Parathyroid adenoma (tissue), 2 donors: ENCODE measurements around the gene MIA3.

ENCODE experiments used
- H2AFZ ChIP-seq: fragments of 300-600 bp; sonication (generic); one replicate; pipeline ENCODE4 v1.7.0; 2017; ENCODE audit warnings: antibody characterized with exemption, mild to moderate bottlenecking
- H3K27ac ChIP-seq: fragments of 300-600 bp; sonication (generic); one replicate; pipeline ENCODE4 v1.7.0; 2017
- H3K27me3 ChIP-seq: fragments of 300-600 bp; sonication (generic); one replicate; pipeline ENCODE4 v1.7.0; 2017; ENCODE audit warnings: low read length; ENCODE audit not compliant: control insufficient read depth, insufficient read depth
- H3K36me3 ChIP-seq: fragments of 300-600 bp; sonication (generic); one replicate; pipeline ENCODE4 v1.7.0; 2017; ENCODE audit warnings: low read length; ENCODE audit not compliant: control insufficient read depth, insufficient read depth
- H3K4me1 ChIP-seq: fragments of 300-600 bp; sonication (generic); one replicate; pipeline ENCODE4 v1.7.0; 2017; ENCODE audit warnings: control low read depth
- H3K4me2 ChIP-seq: fragments of 300-600 bp; sonication (generic); one replicate; pipeline ENCODE4 v1.7.0; 2017; ENCODE audit warnings: low read length
- H3K4me3 ChIP-seq: fragments of 300-600 bp; sonication (generic); one replicate; pipeline ENCODE4 v1.7.0; 2017; ENCODE audit warnings: low read depth, low read length
- H3K79me2 ChIP-seq: fragments of 300-600 bp; sonication (generic); one replicate; pipeline ENCODE4 v1.7.0; 2017; ENCODE audit warnings: control low read depth
- H3K9ac ChIP-seq: fragments of 300-600 bp; sonication (generic); one replicate; pipeline ENCODE4 v1.7.0; 2017; ENCODE audit warnings: mild to moderate bottlenecking
- H3K9me3 ChIP-seq: fragments of 300-600 bp; sonication (generic); one replicate; pipeline ENCODE4 v1.7.0; 2017; ENCODE audit warnings: low read length; ENCODE audit not compliant: control insufficient read depth
- CTCF ChIP-seq: fragments of 300-600 bp; sonication (generic); IDR thresholded peaks from one replicate; pipeline ENCODE4 v1.7.0; 2017; ENCODE audit warnings: antibody characterized with exemption, mild to moderate bottlenecking
- donor health status: primary hyperparathyroidism.

The MIA3 gene

GRCh38 chr1:222643938-222644635, 26.2 kb downstream of the MIA3 start:
- peak overlapping the region; percentile 72 for H3K4me3 ChIP-seq
- no peak for TF ChIP-seq CTCF
- H3K79me2 ChIP-seq, result peaks cover 4% of the 10 kb centered on the region
- peak overlapping the region; percentile 21 for H3K9ac ChIP-seq
- no peaks in the 10 kb centered on the region for H3K9me3 ChIP-seq
- H2AFZ ChIP-seq, result peak overlapping the region; percentile 94
- H3K27me3 ChIP-seq, result no peaks in the 10 kb centered on the region
- peak overlapping the region; percentile 88 for H3K27ac ChIP-seq
- no peaks in the 10 kb centered on the region for H3K36me3 ChIP-seq
- peak overlapping the region; percentile 90 for H3K4me2 ChIP-seq
- no peaks in the 10 kb centered on the region for H3K4me1 ChIP-seq

- no peaks in the 10 kb centered on the region for H3K4me1 ChIP-seq
- H3K9me3 ChIP-seq, result no peaks in the 10 kb centered on the region
- H3K4me3 ChIP-seq, result peak overlapping the region; percentile 72
- no peaks in the 10 kb centered on the region for H3K36me3 ChIP-seq
- H3K27me3 ChIP-seq, result no peaks in the 10 kb centered on the region
- no peak overlapping the region for H3K9ac ChIP-seq
- H3K4me2 ChIP-seq, result peak overlapping the region; percentile 90
- H2AFZ ChIP-seq, result peak overlapping the region; percentile 94
- H3K79me2 ChIP-seq, result peaks cover 4% of the 10 kb centered on the region
- no peak for TF ChIP-seq CTCF
- peak overlapping the region; percentile 88 for H3K27ac ChIP-seq
These were observed 26.7 kb downstream of the MIA3 start for GRCh38 chr1:222644636-222644980.

- no peak overlapping the region for H3K9ac ChIP-seq
- no peaks in the 10 kb centered on the region for H3K27me3 ChIP-seq
- TF ChIP-seq CTCF, result no peak
- no peaks in the 10 kb centered on the region for H3K79me2 ChIP-seq
- H3K4me3 ChIP-seq, result no peak overlapping the region
- no peak overlapping the region for H3K4me2 ChIP-seq
- no peak overlapping the region for H3K27ac ChIP-seq
- H2AFZ ChIP-seq, result no peak overlapping the region
- H3K36me3 ChIP-seq, result no peaks in the 10 kb centered on the region
- no peaks in the 10 kb centered on the region for H3K9me3 ChIP-seq
- H3K4me1 ChIP-seq, result no peaks in the 10 kb centered on the region
These were observed 34.8 kb downstream of the MIA3 start for GRCh38 chr1:222652676-222653075.

GRCh38 chr1:222653178-222653827, 35.4 kb downstream of the MIA3 start:
- Histone ChIP-seq H3K4me1 (no peaks in the 10 kb centered on the region), H3K9me3 (no peaks in the 10 kb centered on the region), H3K79me2 (no peaks in the 10 kb centered on the region), H2AFZ (no peak overlapping the region), H3K36me3 (no peaks in the 10 kb centered on the region), H3K27me3 (no peaks in the 10 kb centered on the region), H3K4me2 (no peak overlapping the region), H3K4me3 (no peak overlapping the region), H3K9ac (no peak overlapping the region), H3K27ac (no peak overlapping the region)
- TF ChIP-seq CTCF, result no peak

GRCh38 chr1:222654849-222655248, 37.0 kb downstream of the MIA3 start:
- no peaks in the 10 kb centered on the region for H3K79me2 ChIP-seq
- no peak overlapping the region for H3K4me3 ChIP-seq
- no peak overlapping the region for H3K9ac ChIP-seq
- no peaks in the 10 kb centered on the region for H3K9me3 ChIP-seq
- no peak overlapping the region for H3K4me2 ChIP-seq
- no peaks in the 10 kb centered on the region for H3K4me1 ChIP-seq
- no peak overlapping the region for H2AFZ ChIP-seq
- no peaks in the 10 kb centered on the region for H3K36me3 ChIP-seq
- TF ChIP-seq CTCF, result no peak
- no peaks in the 10 kb centered on the region for H3K27me3 ChIP-seq
- H3K27ac ChIP-seq, result peak overlapping the region; percentile 57
